ENCODE data around the gene SYNE2. TPM values are rescaled to one million over a fixed set of nuclear protein-coding genes. Genes with fewer than 3 reads are reported as not detected.
"Not testable (repeated sequence)": the region's sequence is repeated elsewhere in the genome, so short reads cannot be mapped to it uniquely, and the experiment has no call there.

The SYNE2 gene
- total and polyA plus RNA-seq, 4 donors: 12.0 to 79.9 (median 19.5) TPM

GRCh38 chr14:63863004-63863403, 10.2 kb downstream of the SYNE2 start:
- H3K27ac ChIP-seq (ENCODE audit: low read depth in 1 of 2, low read length in 2 of 2): no peak overlapping the region

GRCh38 chr14:63864775-63865174, 12.0 kb downstream of the SYNE2 start:
- H3K36me3 ChIP-seq (ENCODE audit: control insufficient read depth in 4 of 4, insufficient read depth in 3 of 4, low read depth in 1 of 4, low read length in 3 of 4); H3K9me3 ChIP-seq (ENCODE audit: control insufficient read depth in 4 of 4, low read length in 3 of 4); H3K27me3 ChIP-seq (ENCODE audit: control insufficient read depth in 4 of 4, insufficient read depth in 4 of 4, low read length in 3 of 4); H3K4me1 ChIP-seq (ENCODE audit: control insufficient read depth in 4 of 4, insufficient read depth in 4 of 4, low read length in 3 of 4); H3K4me3 ChIP-seq (ENCODE audit: low read depth in 1 of 3, low read length in 3 of 3); DNase-seq (ENCODE audit: low spot score): not testable (repeated sequence)
- H3K27ac ChIP-seq (ENCODE audit: low read depth in 1 of 2, low read length in 2 of 2): peak overlapping the region; percentile 31 to 65
- WGBS: 4% methylated on average over 1 of the region's 2 CpGs
- H3K9ac ChIP-seq (ENCODE audit: low read depth in 1 of 2, low read length in 2 of 2): peak overlapping the region in 1 of 2 donors; percentile 71

More at GRCh38 chr14:63863004-63863403, 10.2 kb downstream of the SYNE2 start:
- no peaks in the 10 kb centered on the region for H3K27me3 ChIP-seq (ENCODE audit: control insufficient read depth in 4 of 4, insufficient read depth in 4 of 4, low read length in 3 of 4)
- H3K9me3 ChIP-seq (ENCODE audit: control insufficient read depth in 4 of 4, low read length in 3 of 4): no peaks in the 10 kb centered on the region
- WGBS: 97% methylated on average over 6 of the region's 6 CpGs
- TF ChIP-seq FOXA2 (IDR thresholded peaks at IDR 0.05) (no peak), SP1 (IDR thresholded peaks at IDR 0.05) (no peak), EGR1 (IDR thresholded peaks at IDR 0.05; ENCODE audit: low read depth in 2 of 2) (no peak), GABPA (IDR thresholded peaks at IDR 0.05 in 1 of 2, conservative IDR thresholded peaks at IDR 0.05 in 1 of 2) (no peak)
- no peak overlapping the region for H3K9ac ChIP-seq (ENCODE audit: low read depth in 1 of 2, low read length in 2 of 2)
- H3K4me3 ChIP-seq (ENCODE audit: low read depth in 1 of 3, low read length in 3 of 3): no peak overlapping the region
- DNase-seq (ENCODE audit: low spot score): no peak
- H3K4me1 ChIP-seq (ENCODE audit: control insufficient read depth in 4 of 4, insufficient read depth in 4 of 4, low read length in 3 of 4): peaks cover 0 to 5% (median 4%) of the 10 kb centered on the region in 4 donors
- H3K36me3 ChIP-seq (ENCODE audit: control insufficient read depth in 4 of 4, insufficient read depth in 3 of 4, low read depth in 1 of 4, low read length in 3 of 4): no peaks in the 10 kb centered on the region

- peaks cover 2 to 8% (median 8%) of the 10 kb centered on the region in 4 donors for H3K4me1 ChIP-seq (ENCODE audit: control insufficient read depth in 4 of 4, insufficient read depth in 4 of 4, low read length in 3 of 4)
- H3K4me3 ChIP-seq (ENCODE audit: low read depth in 1 of 3, low read length in 3 of 3): no peak overlapping the region
- TF ChIP-seq CTCF (IDR thresholded peaks at IDR 0.05; ENCODE audit: low read depth, low read length, missing input control) (no peak), TAF1 (conservative IDR thresholded peaks at IDR 0.05) (no peak), FOXA1 (IDR thresholded peaks at IDR 0.05) (no peak), EGR1 (IDR thresholded peaks at IDR 0.05; ENCODE audit: low read depth in 2 of 2) (no peak), HNF4A (conservative IDR thresholded peaks at IDR 0.05) (no peak), YY1 (IDR thresholded peaks at IDR 0.05) (no peak), REST (IDR thresholded peaks at IDR 0.05) (no peak), JUND (IDR thresholded peaks at IDR 0.05) (no peak), RAD21 (IDR thresholded peaks at IDR 0.05) (no peak), MAX (IDR thresholded peaks at IDR 0.05) (no peak), ZBTB33 (IDR thresholded peaks at IDR 0.05) (no peak), ATF3 (IDR thresholded peaks at IDR 0.05) (no peak), GABPA (IDR thresholded peaks at IDR 0.05 in 1 of 2, conservative IDR thresholded peaks at IDR 0.05 in 1 of 2) (no peak), HNF4G (IDR thresholded peaks at IDR 0.05) (no peak)
- peak overlapping the region; percentile 38 to 66 for H3K9ac ChIP-seq (ENCODE audit: low read depth in 1 of 2, low read length in 2 of 2)
- H3K27ac ChIP-seq (ENCODE audit: low read depth in 1 of 2, low read length in 2 of 2): peak overlapping the region in 1 of 2 donors; percentile 50
- 66% methylated on average over 6 of the region's 6 CpGs for WGBS
- no peak for DNase-seq (ENCODE audit: low spot score)
- no peaks in the 10 kb centered on the region for H3K27me3 ChIP-seq (ENCODE audit: control insufficient read depth in 4 of 4, insufficient read depth in 4 of 4, low read length in 3 of 4)
- no peaks in the 10 kb centered on the region for H3K9me3 ChIP-seq (ENCODE audit: control insufficient read depth in 4 of 4, low read length in 3 of 4)
- H3K36me3 ChIP-seq (ENCODE audit: control insufficient read depth in 4 of 4, insufficient read depth in 3 of 4, low read depth in 1 of 4, low read length in 3 of 4): no peaks in the 10 kb centered on the region
Measured at GRCh38 chr14:63867933-63868921, 15.4 kb downstream of the SYNE2 start.

Data from liver (tissue), 9 donors.